ENCODE measurements around the gene RBP3. TPM values are rescaled to one million over a fixed set of nuclear protein-coding genes. Genes with fewer than 3 reads are reported as not detected.

The RBP3 gene
- polyA plus RNA-seq, 1 donor (not counting 4 experiments of a cell fraction or from before 2014, with no cell fraction given), result not detected

- dilution Hi-C loops (cut with MboI; ENCODE audit: extremely low pct_ligation_motif_present, low sequenced_read_pairs), result no loop called here
- H3K9ac ChIP-seq (ENCODE audit: control insufficient read depth, extremely low read depth, insufficient read depth, low read length), result no peak overlapping the region
- no peak overlapping the region for H3K4me3 ChIP-seq (ENCODE audit: control insufficient read depth in 2 of 3, extremely low read depth in 1 of 3, insufficient read depth in 2 of 3, low read depth in 1 of 3, low read length in 3 of 3)
- H2AFZ ChIP-seq (ENCODE audit: control insufficient read depth, low read length), result no peak overlapping the region
- no peaks in the 10 kb centered on the region for H4K20me1 ChIP-seq (ENCODE audit: control insufficient read depth, extremely low read depth, insufficient read depth, low read length)
- DNase-seq (ENCODE audit: low read depth, low spot score) (no peak), FAIRE-seq (no peak)
- TF ChIP-seq, protein P1, sequence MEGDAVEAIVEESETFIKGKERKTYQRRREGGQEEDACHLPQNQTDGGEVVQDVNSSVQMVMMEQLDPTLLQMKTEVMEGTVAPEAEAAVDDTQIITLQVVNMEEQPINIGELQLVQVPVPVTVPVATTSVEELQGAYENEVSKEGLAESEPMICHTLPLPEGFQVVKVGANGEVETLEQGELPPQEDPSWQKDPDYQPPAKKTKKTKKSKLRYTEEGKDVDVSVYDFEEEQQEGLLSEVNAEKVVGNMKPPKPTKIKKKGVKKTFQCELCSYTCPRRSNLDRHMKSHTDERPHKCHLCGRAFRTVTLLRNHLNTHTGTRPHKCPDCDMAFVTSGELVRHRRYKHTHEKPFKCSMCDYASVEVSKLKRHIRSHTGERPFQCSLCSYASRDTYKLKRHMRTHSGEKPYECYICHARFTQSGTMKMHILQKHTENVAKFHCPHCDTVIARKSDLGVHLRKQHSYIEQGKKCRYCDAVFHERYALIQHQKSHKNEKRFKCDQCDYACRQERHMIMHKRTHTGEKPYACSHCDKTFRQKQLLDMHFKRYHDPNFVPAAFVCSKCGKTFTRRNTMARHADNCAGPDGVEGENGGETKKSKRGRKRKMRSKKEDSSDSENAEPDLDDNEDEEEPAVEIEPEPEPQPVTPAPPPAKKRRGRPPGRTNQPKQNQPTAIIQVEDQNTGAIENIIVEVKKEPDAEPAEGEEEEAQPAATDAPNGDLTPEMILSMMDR (optimal IDR thresholded peaks at IDR 0.05 in 1 of 3, IDR thresholded peaks at IDR 0.05 in 1 of 3, conservative IDR thresholded peaks at IDR 0.05 in 1 of 3; ENCODE audit: extremely low read depth in 1 of 3, insufficient read depth in 2 of 3, low read length in 3 of 3), result no peak
- no peak for TF ChIP-seq EZH2 (IDR thresholded peaks at IDR 0.05; ENCODE audit: low read length)
- no peak overlapping the region for H3K27ac ChIP-seq (ENCODE audit: control insufficient read depth, insufficient read depth, low read length)
- H3K9me3 ChIP-seq (ENCODE audit: control insufficient read depth, low read depth, low read length), result no peaks in the 10 kb centered on the region
- no peaks in the 10 kb centered on the region for H3K36me3 ChIP-seq (ENCODE audit: control insufficient read depth in 2 of 2, extremely low read depth in 1 of 2, insufficient read depth in 2 of 2, low read length in 2 of 2)
- no peaks in the 10 kb centered on the region for H3K9me1 ChIP-seq (ENCODE audit: control insufficient read depth, extremely low read depth, insufficient read depth, low read length)
- H3K27me3 ChIP-seq (ENCODE audit: control insufficient read depth, extremely low read depth, insufficient read depth, low read length), result peaks cover under 1% of the 10 kb centered on the region
- H3K79me2 ChIP-seq (ENCODE audit: control insufficient read depth, insufficient read depth, low read length), result no peaks in the 10 kb centered on the region
- H3K4me1 ChIP-seq (ENCODE audit: control insufficient read depth, extremely low read depth, insufficient read depth, low read length), result peaks cover 10% of the 10 kb centered on the region
- no peak overlapping the region for H3K4me2 ChIP-seq (ENCODE audit: control insufficient read depth, extremely low read depth, insufficient read depth, low read depth, low read length)
These were observed 32.0 kb upstream of the RBP3 start for GRCh38 chr10:47316131-47316530.

DNA sequence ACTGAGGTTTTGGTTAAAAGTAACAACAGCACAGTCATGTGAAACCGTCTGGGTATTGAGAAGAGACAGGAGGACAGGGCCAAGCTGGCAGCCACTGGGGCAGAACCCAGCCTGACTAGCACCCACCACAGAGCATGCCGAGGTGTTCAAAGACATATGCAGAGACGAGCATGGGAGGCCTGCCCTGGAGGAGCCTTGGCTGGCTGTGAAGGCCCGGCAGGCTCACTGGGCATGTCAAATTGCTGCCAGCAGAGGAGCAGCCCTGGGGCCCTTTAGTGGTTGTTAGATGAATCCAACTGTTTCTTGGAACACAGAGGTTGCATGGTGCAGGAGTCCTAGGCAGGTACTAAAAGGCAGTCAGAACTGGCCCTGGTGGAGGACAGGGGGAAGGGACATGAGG is 30.9 kb upstream of the RBP3 start:
- Histone ChIP-seq H3K4me1 (ENCODE audit: control insufficient read depth, extremely low read depth, insufficient read depth, low read length) (peaks cover 5% of the 10 kb centered on the region), H3K9me1 (ENCODE audit: control insufficient read depth, extremely low read depth, insufficient read depth, low read length) (no peaks in the 10 kb centered on the region), H3K79me2 (ENCODE audit: control insufficient read depth, insufficient read depth, low read length) (no peaks in the 10 kb centered on the region), H3K9me3 (ENCODE audit: control insufficient read depth, low read depth, low read length) (no peaks in the 10 kb centered on the region), H2AFZ (ENCODE audit: control insufficient read depth, low read length) (no peak overlapping the region), H4K20me1 (ENCODE audit: control insufficient read depth, extremely low read depth, insufficient read depth, low read length) (no peaks in the 10 kb centered on the region), H3K4me3 (ENCODE audit: control insufficient read depth in 2 of 3, extremely low read depth in 1 of 3, insufficient read depth in 2 of 3, low read depth in 1 of 3, low read length in 3 of 3) (no peak overlapping the region), H3K9ac (ENCODE audit: control insufficient read depth, extremely low read depth, insufficient read depth, low read length) (no peak overlapping the region), H3K27me3 (ENCODE audit: control insufficient read depth, extremely low read depth, insufficient read depth, low read length) (peaks cover 10% of the 10 kb centered on the region), H3K4me2 (ENCODE audit: control insufficient read depth, extremely low read depth, insufficient read depth, low read depth, low read length) (no peak overlapping the region), H3K36me3 (ENCODE audit: control insufficient read depth in 2 of 2, extremely low read depth in 1 of 2, insufficient read depth in 2 of 2, low read length in 2 of 2) (no peaks in the 10 kb centered on the region), H3K27ac (ENCODE audit: control insufficient read depth, insufficient read depth, low read length) (no peak overlapping the region)
- DNase-seq (ENCODE audit: low read depth, low spot score), result no peak
- dilution Hi-C loops (cut with MboI; ENCODE audit: extremely low pct_ligation_motif_present, low sequenced_read_pairs), result no loop called here
- FAIRE-seq, result no peak
- TF ChIP-seq, protein P1 (optimal IDR thresholded peaks at IDR 0.05 in 1 of 3, IDR thresholded peaks at IDR 0.05 in 1 of 3, conservative IDR thresholded peaks at IDR 0.05 in 1 of 3; ENCODE audit: extremely low read depth in 1 of 3, insufficient read depth in 2 of 3, low read length in 3 of 3), result no peak
- no peak for TF ChIP-seq EZH2 (IDR thresholded peaks at IDR 0.05; ENCODE audit: low read length)

Data from keratinocyte (primary cell).